GM12891 (cell line): ENCODE results near the gene MYD88.
"Not testable (repeated sequence)": the region's sequence is repeated elsewhere in the genome, so short reads cannot be mapped to it uniquely, and the experiment has no call there.

Experiments
- DNase-seq: peaks from one replicate; pipeline ENCODE4 v3.0.0; 2011; ENCODE audit warnings: low spot score; ENCODE audit not compliant: insufficient read length
- FAIRE-seq: peaks from 2 replicates; lab custom pipeline; 2011; peaks lifted over from hg19 to GRCh38; lab: Jason Lieb, UNC
- PAX5 ChIP-seq: IDR thresholded peaks from 2 replicates; pipeline ENCODE4 v1.6.1; 2011; ENCODE audit warnings: low read length, moderate library complexity, mild to moderate bottlenecking; ENCODE audit not compliant: insufficient read depth, severe bottlenecking
- POLR2A ChIP-seq: IDR thresholded peaks from 2 replicates; pipeline ENCODE4 v1.6.1; 2011; ENCODE audit warnings: low read depth, low read length, control low read depth
- POLR2AphosphoS5 ChIP-seq: IDR thresholded peaks from 2 replicates; pipeline ENCODE4 v1.6.1; 2011; ENCODE audit warnings: low read depth, low read length, control low read depth
- POU2F2 ChIP-seq: IDR thresholded peaks from 2 replicates; pipeline ENCODE4 v1.6.1; 2011; ENCODE audit warnings: low read depth, mild to moderate bottlenecking, control low read depth, low read length, moderate library complexity
- SPI1 ChIP-seq: IDR thresholded peaks from 2 replicates; pipeline ENCODE4 v1.6.1; 2011; ENCODE audit warnings: low read depth, low read length, control low read depth
- TAF1 ChIP-seq: IDR thresholded peaks from 2 replicates; pipeline ENCODE4 v1.6.1; 2011; ENCODE audit warnings: low read depth, low read length, control low read depth

MYD88 gene

DNA sequence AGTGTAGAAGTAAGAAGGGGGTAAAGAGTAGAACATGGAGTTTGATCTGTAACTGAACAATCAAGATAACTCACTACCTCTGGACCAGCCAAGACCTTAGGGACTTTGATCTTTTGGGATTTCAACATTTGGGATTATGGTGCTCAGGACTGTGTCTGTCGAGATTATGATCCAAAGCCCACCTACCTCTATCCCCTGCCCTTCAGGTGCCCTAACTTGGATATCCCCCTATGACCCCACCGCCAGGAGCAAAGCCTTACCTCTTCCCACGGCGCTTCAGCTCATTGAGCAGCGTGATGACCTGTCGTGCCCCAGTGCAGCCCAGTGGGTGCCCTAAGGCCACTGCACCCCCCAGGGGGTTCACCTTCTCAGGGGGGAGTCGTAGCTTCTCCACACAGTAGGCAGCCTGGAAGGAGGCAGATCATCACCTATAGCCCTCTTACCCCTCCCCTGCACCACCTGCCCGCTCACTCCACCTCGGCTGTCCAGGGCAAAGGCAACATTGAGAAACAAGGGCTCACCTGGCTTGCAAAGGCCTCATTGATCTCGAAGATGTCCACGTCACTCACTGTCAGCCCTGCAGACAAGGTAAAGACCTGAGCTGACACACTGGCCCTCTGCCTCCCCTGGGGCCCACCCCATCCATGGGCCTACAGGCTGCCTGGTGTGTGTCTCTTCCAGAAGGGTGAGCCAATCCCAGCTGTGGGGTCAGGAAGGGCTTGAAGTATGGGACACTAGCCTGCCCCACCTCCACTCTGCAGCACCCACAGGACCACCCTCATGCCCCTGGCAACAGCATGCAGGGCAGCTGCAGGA, 12.9 kb upstream of the MYD88 start:
- TF ChIP-seq POLR2AphosphoS5 (no peak), POU2F2 (no peak), SPI1 (no peak), POLR2A (no peak), TAF1 (no peak), PAX5 (no peak)
- FAIRE-seq = no peak
- DNase-seq = no peak

- TF ChIP-seq POLR2A (no peak), TAF1 (no peak), PAX5 (no peak), POU2F2 (no peak), SPI1 (no peak), POLR2AphosphoS5 (no peak)
- no peak for FAIRE-seq
- DNase-seq = no peak
These were observed 12.2 kb upstream of the MYD88 start for GRCh38 chr3:38126121-38126892.

DNA sequence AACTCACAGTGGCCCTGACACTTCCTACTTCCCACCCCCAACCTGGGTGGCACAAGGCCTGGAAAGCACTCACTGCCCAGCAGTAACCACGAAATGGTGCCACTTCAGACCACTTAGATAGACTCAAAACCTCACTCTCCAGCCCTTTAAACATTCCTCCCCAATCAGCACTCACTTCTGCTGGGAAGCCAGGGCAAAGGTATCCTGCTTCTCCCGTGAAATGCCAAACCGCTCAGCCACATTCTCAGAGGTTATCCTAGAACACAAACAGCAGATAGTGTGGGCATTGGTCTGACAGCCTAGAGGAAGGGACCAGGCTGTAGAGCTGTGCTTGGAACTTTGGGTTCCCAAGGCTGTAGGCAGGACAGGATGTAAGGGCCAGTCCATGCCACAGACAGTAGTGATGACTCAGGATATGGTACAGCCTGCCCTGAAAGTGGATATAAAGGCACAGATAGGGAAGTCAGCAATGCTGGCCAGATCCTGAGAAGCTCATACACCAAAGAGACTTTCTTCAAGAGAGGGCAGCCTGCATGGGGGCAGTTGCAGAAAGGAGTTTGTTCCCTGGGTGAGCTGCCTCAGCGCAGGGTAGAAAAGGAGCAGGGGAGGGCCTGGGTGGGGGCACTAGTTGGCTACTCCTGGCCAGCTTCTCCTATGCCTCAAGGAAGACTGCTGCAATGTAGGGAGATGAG, 10.7 kb upstream of the MYD88 start:
- FAIRE-seq = no peak
- DNase-seq = no peak

DNA sequence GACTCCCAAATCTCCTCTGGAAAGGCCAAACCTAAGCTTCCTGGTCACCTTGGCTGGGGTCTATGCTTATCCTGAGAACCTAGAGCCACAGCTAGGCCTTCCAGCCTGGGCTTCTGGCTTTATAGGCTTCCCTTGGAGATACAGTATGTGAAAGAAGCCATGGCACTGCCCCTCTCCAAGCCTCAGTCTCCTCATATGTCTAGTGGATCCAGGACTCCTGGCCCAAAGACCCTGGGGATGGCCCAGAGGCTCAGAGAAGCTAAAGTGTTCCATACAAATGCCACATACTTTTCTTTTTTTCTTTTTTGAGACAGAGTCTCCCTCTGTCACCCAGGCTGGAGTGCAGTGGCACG, 10.2 kb upstream of the MYD88 start:
- no peak for DNase-seq
- no peak for FAIRE-seq
- TF ChIP-seq PAX5 (no peak), POU2F2 (no peak), SPI1 (no peak), TAF1 (no peak), POLR2AphosphoS5 (no peak)

More for the DNA sequence above, 10.7 kb upstream of the MYD88 start:
- no peak for TF ChIP-seq PAX5
- TF ChIP-seq SPI1 = no peak
- TF ChIP-seq TAF1 = no peak
- no peak for TF ChIP-seq POLR2A
- no peak for TF ChIP-seq POLR2AphosphoS5
- TF ChIP-seq POU2F2 = no peak

- no peak for FAIRE-seq
- TF ChIP-seq SPI1 (no peak), POLR2AphosphoS5 (no peak), TAF1 (no peak), POU2F2 (no peak), PAX5 (no peak), POLR2A (no peak)
- no peak for DNase-seq
These were observed 9.4 kb upstream of the MYD88 start for GRCh38 chr3:38129058-38129457.

- TF ChIP-seq PAX5 = no peak
- no peak for TF ChIP-seq TAF1
- TF ChIP-seq SPI1 = peak; percentile 28; the same call in 1 of the 2 replicates
- no peak for TF ChIP-seq POLR2AphosphoS5
- FAIRE-seq (no peak), DNase-seq (no peak)
These were observed 7.8 kb upstream of the MYD88 start for GRCh38 chr3:38130631-38131065.

- DNase-seq = no peak
- no peak for TF ChIP-seq SPI1
- TF ChIP-seq PAX5 = no peak
- TF ChIP-seq POLR2AphosphoS5 = no peak
- no peak for TF ChIP-seq POLR2A
- no peak for TF ChIP-seq POU2F2
- no peak for FAIRE-seq
These were observed 6.7 kb upstream of the MYD88 start for GRCh38 chr3:38131621-38132369.

DNA sequence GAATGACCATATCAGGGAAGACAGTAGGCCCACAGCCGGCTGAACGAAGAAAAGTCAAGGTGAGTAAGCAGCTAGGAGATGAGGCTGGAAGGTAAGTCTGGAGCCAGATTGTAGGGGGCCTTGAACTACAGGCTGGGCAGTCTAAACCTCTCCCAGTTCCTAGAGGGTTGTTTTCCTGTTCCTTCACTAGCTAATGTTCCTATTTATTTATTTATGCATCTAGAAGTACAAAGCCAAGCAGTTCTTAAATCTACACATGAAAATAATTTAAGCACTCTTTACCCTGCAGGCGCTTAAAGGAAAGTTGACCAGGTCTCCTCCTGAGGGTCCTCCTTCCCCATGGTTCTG, 5.3 kb upstream of the MYD88 start:
- DNase-seq (no peak), FAIRE-seq (no peak)
- no peak for TF ChIP-seq POLR2A
- no peak for TF ChIP-seq SPI1
- no peak for TF ChIP-seq POLR2AphosphoS5
- TF ChIP-seq TAF1 = no peak

DNA sequence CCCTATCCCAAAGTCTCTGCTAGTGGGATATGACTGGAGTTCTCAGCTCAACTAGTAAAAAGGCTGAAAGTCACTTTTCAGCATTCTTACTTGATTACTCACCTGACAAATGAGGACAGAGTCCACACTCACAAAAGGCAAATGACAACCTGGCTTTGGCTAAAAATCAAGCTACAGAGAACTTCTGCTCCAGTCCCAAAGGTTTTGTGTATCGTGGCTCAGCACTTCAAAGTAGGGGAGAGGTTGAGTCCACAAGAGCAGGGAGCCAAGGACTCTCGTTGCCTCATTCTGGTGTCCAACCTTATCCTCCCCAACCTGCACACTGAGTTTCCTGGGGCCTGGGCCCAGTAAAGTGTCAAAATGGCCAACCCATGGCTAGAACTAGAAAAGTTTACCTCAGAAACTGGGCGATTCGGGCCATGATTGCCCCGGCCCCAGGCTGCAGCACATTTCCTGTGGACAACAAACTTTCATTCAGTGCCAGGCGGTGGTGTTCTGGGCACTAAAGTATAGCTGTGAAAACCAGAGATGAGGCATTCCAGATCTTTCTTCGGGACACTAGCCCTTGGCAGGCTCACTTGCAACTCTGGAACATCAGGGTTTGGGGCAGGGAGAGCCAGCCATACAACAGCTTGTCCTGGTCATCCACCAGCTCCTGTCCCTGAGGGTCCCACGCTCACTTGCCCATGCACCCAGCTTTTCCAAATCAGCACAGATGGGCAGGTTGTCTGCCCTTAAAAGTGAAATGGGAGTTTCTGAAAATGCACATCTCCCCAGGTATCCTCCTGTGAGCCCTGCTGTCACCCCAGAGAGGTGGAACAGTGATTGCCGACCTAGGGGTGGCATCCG, 4.7 kb upstream of the MYD88 start:
- TF ChIP-seq SPI1 (no peak), PAX5 (no peak), POLR2AphosphoS5 (no peak), POU2F2 (no peak), TAF1 (no peak), POLR2A (no peak)
- FAIRE-seq (no peak), DNase-seq (no peak)

DNA sequence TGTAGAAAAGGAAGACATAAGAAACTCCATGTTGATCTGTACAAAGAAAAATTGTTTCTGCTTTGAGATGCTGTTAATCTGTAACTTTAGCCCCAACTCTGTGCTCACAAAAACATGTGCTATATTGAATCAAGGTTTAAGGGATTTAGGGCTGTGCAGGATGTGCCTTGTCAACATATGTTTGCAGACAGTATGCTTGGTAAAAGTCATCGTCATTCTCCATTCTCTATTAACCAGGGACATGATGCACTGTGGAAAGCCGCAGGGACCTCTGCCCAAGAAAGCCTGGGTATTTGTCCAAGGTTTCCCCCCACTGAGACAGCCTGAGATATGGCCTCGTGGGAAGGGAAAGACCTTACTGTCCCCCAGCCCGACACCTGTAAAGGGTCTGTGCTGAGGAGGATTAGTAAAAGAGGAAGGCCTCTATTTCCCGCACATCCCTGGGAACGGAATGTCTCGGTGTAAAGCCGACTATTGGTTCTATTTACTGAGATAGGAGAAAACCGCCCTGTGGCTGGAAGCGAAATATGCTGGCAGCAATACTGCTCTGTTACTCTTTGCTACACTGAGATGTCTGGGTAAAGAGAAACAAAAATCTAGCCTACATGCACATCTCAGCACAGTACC, 3.8 kb upstream of the MYD88 start:
- not testable (repeated sequence) for DNase-seq, FAIRE-seq
